HG03575 (cell line): ENCODE data around the gene PTGR2.
"Not testable (repeated sequence)": the region's sequence is repeated elsewhere in the genome, so short reads cannot be mapped to it uniquely, and the experiment has no call there.

Experiments
- ATAC-seq: cut with Tn5 transposase; IDR thresholded peaks from one replicate; pipeline ENCODE4 v1.9.1; 2021; ENCODE audit not compliant: unreplicated experiment, insufficient number of reproducible peaks, low FRiP score; ENCODE audit errors: extremely low read depth

Gene PTGR2

DNA sequence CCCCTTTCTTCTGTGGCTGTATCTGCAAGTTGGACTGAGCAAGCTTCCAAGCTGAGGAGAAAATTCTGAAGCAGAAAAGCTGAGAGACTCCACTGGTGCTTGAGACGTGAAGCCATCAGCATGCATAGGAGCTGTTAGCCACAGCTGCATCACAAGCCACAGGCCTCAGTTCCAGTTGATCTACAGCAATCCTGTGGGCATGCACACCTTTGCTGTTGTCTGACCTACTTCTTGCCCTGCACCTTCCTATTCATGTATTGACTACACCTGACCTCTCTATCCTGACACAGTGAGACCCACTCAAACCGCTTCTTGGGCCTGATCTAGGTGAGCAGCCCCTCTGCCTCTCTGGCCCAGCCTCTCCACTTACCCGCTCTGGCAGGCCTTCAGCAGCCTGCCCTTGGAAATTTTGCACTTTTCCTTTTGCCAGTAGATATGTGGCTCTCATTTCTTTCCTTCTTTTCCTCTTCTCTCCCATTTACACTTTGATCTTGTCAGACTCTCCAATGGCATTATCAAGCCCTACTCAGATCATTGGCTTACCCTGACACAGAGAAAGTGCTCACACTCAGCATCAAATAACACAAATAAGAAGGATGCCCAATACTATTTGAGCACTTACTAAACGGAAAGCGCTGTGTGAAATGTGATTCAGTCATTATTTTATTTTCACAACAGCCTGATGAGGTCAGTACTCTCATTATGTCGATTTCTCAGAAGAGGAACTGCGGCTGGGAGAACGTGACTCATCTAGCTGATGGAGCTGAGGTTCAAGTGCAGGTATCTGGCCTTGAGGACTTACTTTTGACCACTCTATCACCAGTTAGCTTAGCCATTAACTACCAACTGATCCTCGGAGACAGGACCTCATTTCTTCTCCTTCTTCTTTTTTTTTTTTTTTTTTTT is 21.9 kb upstream of the PTGR2 start:
- ATAC-seq, result no peak

DNA sequence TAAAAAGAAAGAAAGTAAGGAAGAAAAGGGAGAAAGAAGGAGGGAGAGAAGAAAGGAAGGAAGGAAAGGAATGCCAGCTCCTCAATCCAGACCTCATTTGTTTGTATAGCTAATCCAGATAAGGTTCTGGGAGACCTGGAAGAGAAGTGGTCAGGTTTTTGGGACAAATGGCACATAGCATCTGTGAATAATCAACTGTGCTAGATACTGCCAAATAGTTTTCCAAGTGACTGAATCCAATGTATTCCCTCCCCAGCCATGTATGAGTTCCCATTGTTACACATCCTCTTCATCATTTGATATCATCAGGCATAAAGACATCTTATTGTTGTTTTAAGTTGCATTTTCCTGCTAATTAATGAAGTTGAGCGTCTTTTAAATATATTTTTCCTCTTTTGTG is 18.6 kb upstream of the PTGR2 start:
- ATAC-seq, result no peak

DNA sequence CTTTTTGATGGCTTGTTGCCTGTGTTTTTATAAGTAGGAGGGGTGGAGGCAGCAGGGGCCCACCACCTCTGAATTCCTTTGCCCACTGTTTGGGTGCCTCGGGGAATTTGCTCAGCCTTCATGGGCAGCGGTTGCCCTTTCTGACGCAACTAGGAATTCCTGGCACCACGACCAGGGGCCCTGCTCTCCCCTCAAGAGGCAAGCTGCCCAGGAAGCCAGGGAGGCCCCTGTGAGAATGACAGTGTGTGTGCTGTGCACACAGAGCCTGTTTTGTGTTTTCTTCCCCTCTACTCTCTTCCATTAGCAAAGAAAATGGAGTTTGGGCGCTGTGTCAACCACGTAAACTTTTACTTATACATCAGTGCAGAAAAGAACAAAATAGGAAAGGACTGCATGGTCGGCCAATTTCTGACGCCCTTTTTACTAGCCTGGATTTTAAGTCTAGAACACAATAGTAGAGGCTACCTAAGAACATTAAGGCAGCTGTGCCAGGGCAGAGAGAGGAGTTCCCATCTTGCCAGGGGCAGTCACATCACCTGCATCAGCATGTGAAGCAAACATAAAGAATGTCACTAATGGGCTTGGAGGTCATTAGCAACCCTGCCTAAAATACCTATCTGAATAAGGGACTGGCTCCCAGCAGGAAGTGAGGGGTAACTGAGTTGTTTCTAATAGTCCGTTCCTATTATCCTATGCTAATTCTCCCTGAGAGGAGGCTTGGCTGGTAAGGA is 17.9 kb upstream of the PTGR2 start:
- no peak for ATAC-seq

DNA sequence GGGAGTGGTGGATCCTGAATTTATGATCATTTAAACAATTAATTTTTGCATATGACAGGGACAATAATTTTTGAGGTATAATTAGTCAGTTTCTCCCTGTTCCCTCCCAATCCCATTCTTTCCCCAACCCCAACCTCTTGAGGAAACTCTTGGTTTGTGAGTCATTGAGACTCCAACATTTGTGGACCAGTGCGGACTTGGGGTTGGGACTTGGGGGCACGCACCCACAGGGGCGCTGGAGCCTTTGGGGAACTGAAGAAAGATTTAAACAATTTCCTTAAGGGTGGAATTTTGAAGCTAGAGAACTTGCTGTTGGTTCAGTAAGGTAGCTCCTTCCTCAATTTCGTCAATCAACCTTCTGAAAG is 17.4 kb upstream of the PTGR2 start:
- no peak for ATAC-seq

DNA sequence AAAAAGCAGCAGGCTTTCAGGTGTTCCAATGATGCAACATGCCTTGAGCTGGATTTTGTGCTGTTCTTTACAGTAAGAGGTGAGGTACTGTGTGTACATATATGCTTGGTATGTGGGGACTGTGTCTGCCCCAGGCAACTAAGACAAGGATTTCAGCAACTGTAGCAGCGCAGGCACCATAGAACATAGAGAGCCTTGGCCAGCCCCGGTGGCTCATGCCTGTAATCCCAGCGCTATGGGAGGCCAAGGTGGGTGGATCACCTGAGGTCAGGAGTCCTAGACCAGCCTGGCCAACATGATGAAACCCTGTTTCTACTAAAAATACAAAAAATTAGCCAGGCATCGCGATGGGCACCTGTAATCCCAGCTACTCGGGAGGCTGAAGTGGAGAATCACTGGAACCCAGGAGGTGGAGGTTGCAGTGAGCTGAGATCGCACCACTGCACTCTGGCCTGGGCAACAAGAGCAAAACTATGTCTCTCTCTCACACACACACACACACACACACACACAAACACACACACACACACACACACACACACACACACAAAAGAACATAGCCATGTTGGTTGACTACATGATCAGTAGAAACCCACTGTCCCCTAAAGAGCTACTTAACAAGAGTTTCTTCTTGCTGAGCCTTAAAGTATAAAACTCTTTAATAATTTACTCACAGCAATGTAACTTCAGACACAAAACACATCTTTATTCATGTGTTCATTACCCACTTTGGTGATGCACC is 13.2 kb upstream of the PTGR2 start:
- ATAC-seq, result not testable (repeated sequence)

DNA sequence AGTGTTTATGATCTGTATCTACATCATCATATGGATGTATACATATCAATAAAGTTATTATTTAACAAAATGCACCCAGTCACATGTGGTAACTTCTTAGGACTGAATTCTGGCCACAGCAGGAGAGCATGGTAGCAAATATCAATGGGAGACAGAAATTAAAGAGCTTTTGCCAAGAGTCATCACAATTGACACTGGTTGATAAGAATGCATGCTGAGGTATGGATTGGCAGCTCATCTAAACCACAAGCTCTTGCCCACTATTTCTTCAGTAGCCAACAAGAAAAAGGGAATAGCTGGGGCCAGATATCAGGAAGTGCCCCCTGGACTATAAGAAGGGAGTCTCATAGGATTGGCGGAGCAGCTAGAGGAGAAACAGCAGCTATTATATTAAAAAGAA is 9.4 kb upstream of the PTGR2 start:
- ATAC-seq, result no peak

DNA sequence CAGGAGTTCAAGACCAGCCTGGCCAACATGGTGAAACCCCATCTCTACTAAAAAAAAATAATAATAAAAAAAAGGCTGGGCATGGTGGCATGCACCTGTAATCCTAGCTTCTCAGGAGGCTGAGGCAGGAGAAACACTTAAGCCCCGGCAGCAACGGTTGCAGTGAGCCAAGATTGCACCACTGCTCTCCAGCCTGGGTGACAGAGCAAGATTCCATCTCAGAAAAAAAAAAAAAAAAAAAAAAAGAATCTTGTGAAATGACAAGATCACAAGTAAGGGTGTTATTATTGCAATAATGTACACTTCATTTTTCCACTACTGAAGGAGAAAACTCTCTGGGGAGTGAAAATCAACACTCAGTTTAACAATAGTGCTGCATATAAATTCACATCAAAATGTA is 8.8 kb upstream of the PTGR2 start:
- ATAC-seq, result no peak

DNA sequence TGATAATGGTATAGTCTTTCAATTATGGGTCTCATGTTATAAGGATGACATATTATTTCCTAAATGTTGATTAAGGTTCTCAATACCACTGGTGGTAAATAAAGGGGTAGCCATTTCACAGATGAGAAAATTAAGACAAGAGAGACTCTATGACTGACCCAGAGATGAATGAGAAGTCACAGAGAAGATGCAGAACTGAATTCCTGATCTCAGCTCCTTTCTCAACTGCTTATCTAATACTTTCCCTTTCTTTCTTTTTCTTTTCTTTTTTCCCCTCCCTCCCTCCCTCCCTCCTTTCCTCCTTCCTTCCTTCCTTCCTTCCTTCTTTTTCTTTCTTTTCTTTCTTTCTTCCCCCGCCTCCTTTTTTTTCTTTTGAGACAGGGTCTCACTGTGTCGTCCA is 8.3 kb upstream of the PTGR2 start:
- ATAC-seq, result no peak

DNA sequence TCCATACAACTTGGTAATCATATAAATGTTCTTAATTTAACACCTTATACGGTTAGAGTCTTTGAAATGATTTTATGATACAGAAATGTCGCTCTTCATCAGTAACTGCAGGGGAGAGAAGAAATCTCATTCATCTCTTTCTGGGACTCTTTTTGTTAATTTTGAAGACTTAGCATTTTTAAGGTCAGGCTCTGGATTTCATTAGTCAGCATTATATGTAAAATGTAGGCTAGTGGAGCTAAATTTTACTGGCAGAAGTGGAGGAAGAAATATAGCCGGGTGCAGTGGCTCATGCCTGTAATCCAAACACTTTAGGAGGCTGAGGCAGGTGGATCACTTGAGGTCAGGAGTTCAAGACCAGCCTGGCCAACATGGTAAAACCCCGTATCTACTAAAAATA is 4.7 kb upstream of the PTGR2 start:
- no peak for ATAC-seq

DNA sequence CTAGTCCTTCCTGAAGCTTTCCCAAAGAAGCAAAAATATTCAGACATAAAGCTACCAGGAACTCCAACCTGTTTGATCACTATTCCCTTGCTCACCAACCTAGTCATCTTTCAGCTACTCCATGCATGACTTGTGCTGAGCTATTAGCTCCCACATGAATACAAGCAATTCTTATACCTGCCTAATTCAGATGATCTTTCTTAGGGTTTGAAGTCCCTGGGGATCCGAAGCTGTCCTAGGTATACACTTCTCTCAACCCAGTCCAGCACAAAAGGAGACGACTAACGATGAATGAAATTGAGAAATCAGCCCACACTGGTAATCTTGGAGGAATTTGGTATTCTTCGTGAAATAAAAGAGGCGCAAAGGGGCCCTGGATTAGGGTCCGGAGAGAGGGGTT is 631 bp upstream of the PTGR2 start:
- ATAC-seq, result no peak

DNA sequence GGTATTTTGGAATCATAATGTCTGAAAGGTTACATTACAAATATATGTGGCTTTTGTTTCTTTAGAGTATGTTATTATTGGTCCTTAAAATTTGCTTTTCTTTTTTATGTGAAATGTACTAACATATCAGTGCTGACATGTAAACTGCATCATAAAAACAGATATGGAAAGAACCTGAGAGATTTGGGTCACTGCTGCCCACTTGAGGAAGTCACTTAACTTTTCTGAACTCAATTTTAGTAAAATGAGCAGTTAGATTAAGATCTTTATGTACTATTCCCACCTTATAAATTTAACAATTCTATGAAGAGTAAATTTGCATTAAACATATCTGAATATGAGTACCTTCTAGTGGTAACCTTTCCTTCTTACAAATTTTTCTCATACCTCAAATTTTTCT is 7.5 kb downstream of the PTGR2 start:
- ATAC-seq, result no peak

DNA sequence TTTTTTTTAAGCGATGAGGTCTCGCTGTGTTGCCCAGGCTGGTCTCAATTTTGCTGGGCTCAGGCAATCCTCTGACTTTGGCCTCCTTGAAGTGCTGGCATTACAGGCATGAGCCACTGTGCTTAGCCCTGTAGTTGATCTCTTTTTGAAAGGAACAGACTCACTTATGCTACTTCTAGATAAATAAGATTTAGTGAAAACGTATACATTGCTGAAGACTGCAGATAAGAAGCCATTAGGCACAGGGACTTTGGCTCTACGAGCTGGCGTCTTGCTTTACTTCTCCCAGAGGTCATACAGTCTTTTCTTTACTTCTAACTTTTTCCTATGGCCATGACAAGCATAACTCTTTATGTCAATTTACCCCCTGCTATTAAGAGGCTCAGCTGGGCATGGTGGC is 9.4 kb downstream of the PTGR2 start:
- no peak for ATAC-seq

DNA sequence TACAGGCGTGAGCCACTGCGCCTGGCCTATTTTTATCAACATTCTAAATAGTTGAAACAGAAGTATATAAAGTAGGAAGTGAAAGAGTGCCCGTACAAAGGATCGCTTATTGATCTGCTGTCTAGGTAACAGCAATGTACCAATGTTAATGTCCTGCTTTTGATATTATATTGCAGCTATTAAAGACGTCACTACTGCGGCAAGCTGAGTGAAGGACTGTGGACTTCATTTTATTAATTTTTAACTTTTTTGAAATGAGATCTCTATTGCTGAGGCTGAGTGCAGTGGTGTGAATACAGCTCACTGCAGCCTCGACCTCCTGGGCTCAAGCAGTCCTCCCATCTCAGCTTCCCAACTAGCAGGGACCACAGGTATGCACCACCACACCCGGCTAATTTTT is 10.8 kb downstream of the PTGR2 start:
- no peak for ATAC-seq

DNA sequence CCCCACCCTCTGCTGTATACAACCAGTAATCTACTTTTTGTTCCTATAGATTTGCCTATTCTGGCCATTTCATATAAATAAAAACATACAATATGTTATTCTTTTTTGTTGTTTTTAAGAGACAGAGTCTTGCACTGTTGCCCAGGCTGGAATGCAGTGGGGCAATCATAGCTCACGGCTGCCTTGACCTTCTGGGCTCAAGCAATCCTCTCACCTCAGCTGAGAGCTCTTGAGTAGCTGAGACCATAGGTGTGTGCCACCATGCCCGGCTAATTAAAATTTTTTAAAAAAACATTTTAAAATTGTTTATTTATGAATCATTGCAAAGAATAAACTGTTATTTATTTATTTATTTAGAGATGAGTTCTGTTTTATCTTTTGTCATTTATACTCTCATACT is 11.6 kb downstream of the PTGR2 start:
- no peak for ATAC-seq

DNA sequence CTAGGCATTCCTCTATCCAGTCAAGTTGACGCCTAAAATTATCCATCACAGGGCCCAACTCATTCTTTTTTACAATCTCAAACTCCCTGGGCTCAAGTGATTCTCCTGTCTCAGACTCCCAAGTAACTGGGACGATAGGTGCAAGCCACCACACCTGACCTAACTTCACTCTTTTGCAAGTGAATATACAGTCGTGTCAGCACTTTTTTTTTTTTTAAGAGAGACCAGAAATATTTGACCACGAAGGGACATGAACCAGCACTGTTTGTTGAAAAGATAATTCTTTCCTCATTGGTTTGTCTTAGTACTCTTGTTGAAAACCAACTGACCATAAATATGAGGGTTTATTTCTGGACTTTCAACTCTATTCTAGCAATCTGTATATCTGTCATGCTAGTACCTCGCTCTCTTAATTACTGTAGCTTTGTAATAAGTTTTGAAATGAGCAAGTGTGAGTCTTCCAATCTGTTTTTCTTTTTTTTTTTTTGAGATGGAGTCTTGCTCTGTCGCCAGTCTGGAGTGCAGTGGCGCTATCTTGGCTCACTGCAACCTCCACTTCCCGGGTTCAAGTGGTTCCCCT is 14.0 kb downstream of the PTGR2 start:
- no peak for ATAC-seq

DNA sequence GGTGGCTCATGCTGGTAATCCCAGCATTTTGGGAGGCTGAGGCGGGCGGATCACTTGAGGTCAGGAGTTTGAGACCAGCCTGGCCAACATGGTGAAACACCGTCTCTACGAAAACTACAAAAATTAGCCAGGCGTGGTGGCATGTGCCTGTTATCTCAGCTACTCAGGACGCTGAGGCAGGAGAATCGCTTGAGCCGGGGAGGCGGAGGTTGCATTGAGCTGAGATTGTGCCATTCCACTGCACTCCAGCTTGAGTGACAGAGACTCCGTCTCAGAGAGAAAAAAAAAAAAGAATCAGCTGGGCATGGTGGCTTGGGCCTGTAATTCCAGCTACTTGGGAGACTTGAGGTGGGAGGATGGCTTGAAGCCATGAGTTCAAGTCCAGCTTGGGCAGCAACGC is 18.1 kb downstream of the PTGR2 start:
- not testable (repeated sequence) for ATAC-seq

DNA sequence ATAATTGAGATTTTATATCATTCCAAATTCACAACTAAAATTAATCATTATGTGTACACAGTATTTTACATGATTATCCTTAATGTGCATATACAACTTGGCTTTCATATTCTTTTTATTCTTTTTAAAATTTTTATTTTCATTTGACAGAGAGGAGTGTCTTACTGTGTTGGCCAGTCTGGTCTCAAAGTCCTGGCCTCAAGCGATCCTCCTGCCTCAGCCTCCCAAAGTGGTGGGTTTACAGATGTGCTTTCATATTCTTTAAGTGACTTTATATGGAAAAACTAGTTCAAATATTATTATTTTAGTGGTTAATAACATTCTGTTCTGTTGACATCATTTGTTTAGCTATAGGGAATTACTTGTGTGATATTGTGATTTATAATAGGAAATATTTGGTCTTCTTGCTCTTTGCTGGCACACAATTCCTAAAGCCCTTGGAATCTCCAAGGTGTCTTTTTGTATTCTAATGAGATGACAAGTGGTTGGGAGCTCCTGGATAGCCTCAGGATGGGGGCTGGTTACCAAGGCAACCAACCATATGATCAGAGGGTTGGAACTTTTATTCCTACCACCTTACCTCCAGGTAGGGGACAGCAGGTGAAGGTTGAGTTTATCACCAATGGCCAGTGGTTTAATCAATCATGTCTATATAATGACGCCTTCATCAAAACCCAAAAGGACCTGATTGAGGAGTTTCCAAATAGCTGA is 19.0 kb downstream of the PTGR2 start:
- ATAC-seq, result no peak

DNA sequence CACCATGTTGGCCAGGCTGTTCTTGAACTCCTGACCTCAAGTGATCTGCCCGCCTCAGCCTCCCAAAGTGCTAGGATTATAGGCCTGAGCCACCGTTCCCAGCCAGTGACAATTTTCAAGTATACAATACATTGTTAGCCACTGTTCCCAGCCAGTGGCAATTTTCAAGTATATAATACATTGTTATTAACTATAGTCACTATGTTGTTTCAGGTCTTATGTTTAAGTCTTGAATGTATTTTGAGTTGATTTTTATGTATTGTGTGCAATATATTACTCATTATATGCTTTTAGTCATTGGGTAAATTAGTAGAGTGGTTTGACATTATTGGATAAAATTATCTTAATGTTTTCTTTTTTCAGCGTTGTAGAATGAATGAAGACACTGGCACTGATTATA is 22.0 kb downstream of the PTGR2 start:
- ATAC-seq, result no peak

DNA sequence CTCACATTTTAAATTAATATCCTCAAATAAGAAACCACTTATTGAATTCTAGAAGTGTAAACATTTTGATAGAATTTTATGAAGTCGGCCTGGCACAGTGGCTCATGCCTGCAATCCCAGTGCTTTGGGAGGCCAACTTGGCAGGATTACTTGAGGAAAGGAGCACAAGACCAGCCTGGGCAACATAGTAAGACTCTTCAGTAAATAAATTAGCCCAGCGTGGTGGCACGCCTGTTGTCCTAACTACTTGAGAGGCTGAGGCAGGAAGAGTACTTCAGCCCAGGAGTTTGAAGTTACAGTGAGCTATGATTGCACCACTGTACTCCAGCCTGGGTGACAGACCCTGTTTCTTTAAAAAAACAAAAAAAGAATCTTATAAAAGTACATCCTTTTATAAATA is 26.2 kb downstream of the PTGR2 start:
- ATAC-seq, result no peak
